GM19455 (cell line): ENCODE results near the gene SHLD3.
"Not testable (repeated sequence)": the region's sequence is repeated elsewhere in the genome, so short reads cannot be mapped to it uniquely, and the experiment has no call there.

Experiments
- ATAC-seq: cut with Tn5 transposase; IDR thresholded peaks from one replicate; pipeline ENCODE4 v1.9.1; 2021; ENCODE audit not compliant: unreplicated experiment

Gene SHLD3

GRCh38 chr5:65676056-65676455 lies 51.2 kb downstream of the SHLD3 start:
- not testable (repeated sequence) for ATAC-seq
